NCI-H510A (cell line): ENCODE data around the gene GSTA1.
A peak's percentile ranks its signal among the peaks of the same experiment; 100 is the strongest.
"Not testable (repeated sequence)": the region's sequence is repeated elsewhere in the genome, so short reads cannot be mapped to it uniquely, and the experiment has no call there.

Source experiments
- DNase-seq: peaks from one replicate; lab custom pipeline; 2025; lab: John Stamatoyannopoulos, UW

GSTA1 gene

GRCh38 chr6:52757651-52758338, 45.8 kb downstream of the GSTA1 start:
- not testable (repeated sequence) for DNase-seq

GRCh38 chr6:52754443-52754842, 49.2 kb downstream of the GSTA1 start:
- peak; percentile 80 for DNase-seq

- DNase-seq = not testable (repeated sequence)
These were observed 50.5 kb downstream of the GSTA1 start for GRCh38 chr6:52753137-52753536.

- DNase-seq = no peak
These were observed 51.3 kb downstream of the GSTA1 start for GRCh38 chr6:52752310-52752709.

- peak; percentile 67 for DNase-seq
These were observed 54.0 kb downstream of the GSTA1 start for GRCh38 chr6:52749556-52750152.

GRCh38 chr6:52747301-52747700, 56.3 kb downstream of the GSTA1 start:
- not testable (repeated sequence) for DNase-seq

GRCh38 chr6:52746213-52746612, 57.4 kb downstream of the GSTA1 start:
- DNase-seq = no peak

GRCh38 chr6:52745764-52746201, 57.8 kb downstream of the GSTA1 start:
- no peak for DNase-seq

GRCh38 chr6:52741872-52742271, 61.7 kb downstream of the GSTA1 start:
- DNase-seq = no peak
